Nephron (organoid): ENCODE measurements around the gene NLGN2.

Experiments
- H3K27ac Mint-ChIP-seq, 3 experiments: 2 replicates each; pipeline ENCODE4 v1.8.0; 2020; ENCODE audit warnings: mixed read lengths in 3 of 3, mild to moderate bottlenecking in 2 of 3, moderate library complexity in 1 of 3
- H3K27me3 Mint-ChIP-seq: 2 replicates; pipeline ENCODE4 v1.8.0; 2021; ENCODE audit warnings: low read depth, mild to moderate bottlenecking, moderate library complexity, mixed read lengths
- H3K36me3 Mint-ChIP-seq: 2 replicates; pipeline ENCODE4 v1.8.0; 2020; ENCODE audit warnings: low read depth, mixed read lengths
- H3K4me1 Mint-ChIP-seq: 2 replicates; pipeline ENCODE4 v1.8.0; 2020; ENCODE audit warnings: mixed read lengths
- H3K4me3 Mint-ChIP-seq, 3 experiments: 2 replicates each; pipeline ENCODE4 v1.8.0; 2020; ENCODE audit warnings: mild to moderate bottlenecking in 3 of 3, mixed read lengths in 3 of 3, moderate library complexity in 2 of 3
- H3K9me3 Mint-ChIP-seq: 2 replicates; pipeline ENCODE4 v1.8.0; 2020; ENCODE audit warnings: mixed read lengths
- CTCF ChIP-seq, 3 experiments: fragments of 200-600 bp; sonication (generic); IDR thresholded peaks; one replicate each; pipeline ENCODE4 v1.5.0; 2021; ENCODE audit warnings: antibody characterized with exemption in 3 of 3; ENCODE audit not compliant: unreplicated experiment in 3 of 3

NLGN2 gene

GRCh38 chr17:7443499-7444485 is 36.1 kb downstream of the NLGN2 start:
- peaks cover 72% of the 10 kb centered on the region for H3K4me1 Mint-ChIP-seq
- H3K4me3 Mint-ChIP-seq = peak overlapping the region; percentile 82 to 94 (median 86)
- peaks cover 4% of the 10 kb centered on the region for H3K36me3 Mint-ChIP-seq
- H3K9me3 Mint-ChIP-seq = no peaks in the 10 kb centered on the region
- H3K27ac Mint-ChIP-seq = peak overlapping the region; percentile 66 to 86 (median 85)
- peaks cover 4% of the 10 kb centered on the region for H3K27me3 Mint-ChIP-seq
- TF ChIP-seq CTCF (IDR thresholded peaks at IDR 0.05; ENCODE audit: unreplicated experiment in 3 of 3) = no peak

- Mint-ChIP-seq H3K9me3 (no peaks in the 10 kb centered on the region), H3K4me3 (peak within 1 kb of the TSS; percentile 82 to 94 (median 86)), H3K27ac (peak within 1 kb of the TSS; percentile 86 to 90 (median 87)), H3K4me1 (peaks cover 69% of the 10 kb centered on the region), H3K27me3 (peaks cover 4% of the 10 kb centered on the region), H3K36me3 (peaks cover 5% of the 10 kb centered on the region)
- TF ChIP-seq CTCF (IDR thresholded peaks at IDR 0.05; ENCODE audit: unreplicated experiment in 3 of 3) = peak in 2 of 3 experiments; percentile 7 to 11
These were observed 37.3 kb downstream of the NLGN2 start, which contains the start of gene CHRNB1 for GRCh38 chr17:7444682-7445618. Gene CHRNB1, plus strand, starts transcription at chr17:7445061. Its CDS starts 67 bp downstream, at chr17:7445128.

GRCh38 chr17:7445619-7445968 is 37.9 kb downstream of the NLGN2 start:
- peak overlapping the region; percentile 82 to 94 (median 86) for H3K4me3 Mint-ChIP-seq
- H3K27ac Mint-ChIP-seq = peak overlapping the region; percentile 86 to 90 (median 87)
- H3K27me3 Mint-ChIP-seq = peaks cover 4% of the 10 kb centered on the region
- H3K9me3 Mint-ChIP-seq = no peaks in the 10 kb centered on the region
- H3K36me3 Mint-ChIP-seq = peaks cover 5% of the 10 kb centered on the region
- no peak for TF ChIP-seq CTCF (IDR thresholded peaks at IDR 0.05; ENCODE audit: unreplicated experiment in 3 of 3)
- H3K4me1 Mint-ChIP-seq = peaks cover 63% of the 10 kb centered on the region

- peak overlapping the region in 2 of 3 experiments; percentile 50 to 82 for H3K4me3 Mint-ChIP-seq
- no peaks in the 10 kb centered on the region for H3K9me3 Mint-ChIP-seq
- peaks cover 38% of the 10 kb centered on the region for H3K4me1 Mint-ChIP-seq
- H3K36me3 Mint-ChIP-seq = peaks cover 9% of the 10 kb centered on the region
- peak overlapping the region in 2 of 3 experiments; percentile 48 to 49 for H3K27ac Mint-ChIP-seq
- H3K27me3 Mint-ChIP-seq = peaks cover 4% of the 10 kb centered on the region
- no peak for TF ChIP-seq CTCF (IDR thresholded peaks at IDR 0.05; ENCODE audit: unreplicated experiment in 3 of 3)
These were observed 40.8 kb downstream of the NLGN2 start for GRCh38 chr17:7448461-7448860.

GRCh38 chr17:7459961-7460545 is 52.4 kb downstream of the NLGN2 start:
- Mint-ChIP-seq H3K4me3 (peak overlapping the region; percentile 19 to 38 (median 34)), H3K4me1 (peaks cover 11% of the 10 kb centered on the region), H3K27ac (peak overlapping the region in 1 of 3 experiments; percentile 29), H3K9me3 (no peaks in the 10 kb centered on the region), H3K27me3 (peaks cover 5% of the 10 kb centered on the region), H3K36me3 (peaks cover 28% of the 10 kb centered on the region)
- no peak for TF ChIP-seq CTCF (IDR thresholded peaks at IDR 0.05; ENCODE audit: unreplicated experiment in 3 of 3)
